HK-2 (cell line): ENCODE results near the gene C14orf132.

Source experiments
- DNase-seq: peaks from one replicate; pipeline ENCODE4 v3.0.0-alpha.2; 2018; ENCODE audit not compliant: unreplicated experiment

C14orf132 gene

GRCh38 chr14:96039633-96040311, 610 bp downstream of the C14orf132 start:
- no peak for DNase-seq

- DNase-seq = no peak
Measured at GRCh38 chr14:96040828-96041371, 1.7 kb downstream of the C14orf132 start.

- no peak for DNase-seq
Measured at GRCh38 chr14:96042248-96042930, 3.2 kb downstream of the C14orf132 start.

- DNase-seq = no peak
Measured at GRCh38 chr14:96046630-96047029, 7.5 kb downstream of the C14orf132 start.

GRCh38 chr14:96047101-96047500, 7.9 kb downstream of the C14orf132 start:
- no peak for DNase-seq

- DNase-seq = no peak
Measured at GRCh38 chr14:96049932-96050331, 10.8 kb downstream of the C14orf132 start.

- no peak for DNase-seq
Measured at GRCh38 chr14:96050482-96050881, 11.3 kb downstream of the C14orf132 start.

- DNase-seq = no peak
Measured at GRCh38 chr14:96051231-96051630, 12.1 kb downstream of the C14orf132 start.

GRCh38 chr14:96051642-96052540, 12.7 kb downstream of the C14orf132 start:
- DNase-seq = no peak

GRCh38 chr14:96052541-96053247, 13.5 kb downstream of the C14orf132 start:
- DNase-seq = no peak

- DNase-seq = no peak
Measured at GRCh38 chr14:96053248-96053599, 14.1 kb downstream of the C14orf132 start.

GRCh38 chr14:96053600-96054381, 14.6 kb downstream of the C14orf132 start:
- no peak for DNase-seq

- DNase-seq = no peak
Measured at GRCh38 chr14:96054661-96055060, 15.5 kb downstream of the C14orf132 start.

GRCh38 chr14:96055065-96055752, 16.0 kb downstream of the C14orf132 start:
- DNase-seq = no peak

GRCh38 chr14:96055753-96056508, 16.8 kb downstream of the C14orf132 start:
- DNase-seq = no peak

- no peak for DNase-seq
Measured at GRCh38 chr14:96056509-96057422, 17.6 kb downstream of the C14orf132 start.

- DNase-seq = no peak
Measured at GRCh38 chr14:96057738-96058137, 18.6 kb downstream of the C14orf132 start.

GRCh38 chr14:96058576-96059200, 19.5 kb downstream of the C14orf132 start:
- no peak for DNase-seq
